ENCODE data around the gene TNFRSF1A.
A peak's percentile ranks its signal among the peaks of the same experiment; 100 is the strongest.

TNFRSF1A gene

DNA sequence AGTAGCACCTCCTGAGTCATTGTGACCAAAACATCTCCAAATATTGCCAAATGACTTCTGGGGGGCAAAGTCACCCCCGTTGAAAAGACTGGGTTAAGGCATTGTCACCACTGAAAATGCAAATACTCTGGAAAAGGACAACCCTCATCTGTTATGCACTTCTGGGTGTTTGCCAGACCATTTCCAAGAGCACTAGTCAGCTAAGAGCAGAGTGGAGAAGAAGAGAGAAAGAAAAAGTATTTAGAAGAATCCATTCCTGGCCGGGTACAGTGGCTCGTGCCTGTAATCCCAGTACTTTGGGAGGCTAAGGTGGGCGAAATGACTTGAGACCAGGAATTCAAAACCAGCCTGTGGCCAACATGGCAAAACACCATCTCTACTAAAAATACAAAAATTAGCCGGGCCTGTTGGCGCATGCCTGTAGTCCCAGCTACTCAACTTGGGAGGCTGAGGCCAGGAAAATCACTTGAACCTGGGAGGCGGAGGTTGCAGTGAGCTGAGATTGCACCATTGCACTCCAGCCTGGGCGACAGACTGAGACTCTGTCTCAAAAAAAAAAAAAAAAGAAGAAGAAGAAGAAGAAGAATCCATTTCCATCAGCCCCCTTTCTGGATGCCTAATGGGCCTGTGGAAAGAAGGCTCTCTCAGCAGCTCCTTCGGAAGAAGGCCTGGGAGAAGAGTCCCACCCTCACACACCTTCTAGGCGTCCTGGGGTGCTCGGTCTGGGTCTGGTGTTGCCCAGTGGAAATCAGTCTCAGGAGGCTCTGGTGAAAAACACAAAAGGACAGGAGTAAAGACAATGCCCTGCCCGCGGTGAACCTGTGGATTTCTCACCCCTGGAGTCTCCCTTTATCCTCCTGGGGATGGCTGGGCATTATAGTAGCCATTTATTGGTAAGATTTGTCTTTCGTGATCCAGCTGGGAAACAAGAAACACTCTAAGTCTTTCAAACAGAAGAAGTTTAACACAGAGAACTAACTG, 38.6 kb upstream of the TNFRSF1A start:
- Histone ChIP-seq H3K27me3 (no peaks in the 10 kb centered on the region), H3K27ac (no peak overlapping the region), H3K4me3 (ENCODE audit: low read depth in 1 of 2, low read length in 1 of 2) (no peak overlapping the region), H3K36me3 (no peaks in the 10 kb centered on the region), H3K4me1 (ENCODE audit: control insufficient read depth in 1 of 2, insufficient read depth in 1 of 2, low read depth in 1 of 2, low read length in 1 of 2) (peaks cover 41 to 45% of the 10 kb centered on the region in 2 experiments), H3K9me3 (no peaks in the 10 kb centered on the region)
- TF ChIP-seq, protein P1, sequence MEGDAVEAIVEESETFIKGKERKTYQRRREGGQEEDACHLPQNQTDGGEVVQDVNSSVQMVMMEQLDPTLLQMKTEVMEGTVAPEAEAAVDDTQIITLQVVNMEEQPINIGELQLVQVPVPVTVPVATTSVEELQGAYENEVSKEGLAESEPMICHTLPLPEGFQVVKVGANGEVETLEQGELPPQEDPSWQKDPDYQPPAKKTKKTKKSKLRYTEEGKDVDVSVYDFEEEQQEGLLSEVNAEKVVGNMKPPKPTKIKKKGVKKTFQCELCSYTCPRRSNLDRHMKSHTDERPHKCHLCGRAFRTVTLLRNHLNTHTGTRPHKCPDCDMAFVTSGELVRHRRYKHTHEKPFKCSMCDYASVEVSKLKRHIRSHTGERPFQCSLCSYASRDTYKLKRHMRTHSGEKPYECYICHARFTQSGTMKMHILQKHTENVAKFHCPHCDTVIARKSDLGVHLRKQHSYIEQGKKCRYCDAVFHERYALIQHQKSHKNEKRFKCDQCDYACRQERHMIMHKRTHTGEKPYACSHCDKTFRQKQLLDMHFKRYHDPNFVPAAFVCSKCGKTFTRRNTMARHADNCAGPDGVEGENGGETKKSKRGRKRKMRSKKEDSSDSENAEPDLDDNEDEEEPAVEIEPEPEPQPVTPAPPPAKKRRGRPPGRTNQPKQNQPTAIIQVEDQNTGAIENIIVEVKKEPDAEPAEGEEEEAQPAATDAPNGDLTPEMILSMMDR (IDR thresholded peaks at IDR 0.05), result no peak

DNA sequence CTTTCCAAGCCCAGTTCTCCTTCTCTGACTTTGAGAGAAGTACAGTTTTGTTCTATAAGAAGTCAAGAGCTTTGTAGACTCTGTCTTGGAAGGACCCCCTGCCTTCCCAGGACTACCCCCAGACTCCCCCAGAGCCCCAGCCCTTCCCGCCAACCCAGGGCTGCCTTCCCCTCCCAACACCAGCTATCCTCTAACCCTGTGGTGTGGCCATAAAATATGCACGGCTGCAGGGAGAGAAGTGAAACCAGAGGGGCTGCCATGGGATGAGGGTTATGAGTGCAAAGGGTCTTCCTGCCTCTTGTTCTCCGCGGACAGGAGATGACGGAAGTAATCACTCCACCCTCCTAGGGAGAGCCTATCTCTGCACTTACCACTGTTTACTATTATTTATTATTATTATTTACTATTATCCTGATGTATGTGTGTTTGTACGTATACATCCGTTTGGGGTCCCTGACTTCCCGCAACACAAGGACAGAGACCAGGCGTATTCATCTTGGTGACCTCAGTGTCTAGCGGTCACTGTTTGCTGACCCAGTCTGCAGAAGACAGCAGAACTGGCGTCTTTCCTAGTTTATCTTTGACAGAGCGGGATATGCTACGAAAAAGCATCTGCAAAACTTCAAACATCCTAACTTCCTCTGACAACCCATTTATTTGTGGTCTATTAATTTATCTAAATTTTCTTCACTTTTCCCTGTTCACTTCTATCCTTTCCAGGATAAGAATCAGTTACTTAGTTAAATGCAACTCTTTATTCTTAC, 37.0 kb upstream of the TNFRSF1A start:
- no peaks in the 10 kb centered on the region for H3K9me3 ChIP-seq
- H3K4me3 ChIP-seq (ENCODE audit: low read depth in 1 of 2, low read length in 1 of 2), result no peak overlapping the region
- TF ChIP-seq, protein P1 (IDR thresholded peaks at IDR 0.05), result no peak
- no peaks in the 10 kb centered on the region for H3K27me3 ChIP-seq
- no peak overlapping the region for H3K27ac ChIP-seq
- H3K36me3 ChIP-seq, result no peaks in the 10 kb centered on the region
- peaks cover 28 to 30% of the 10 kb centered on the region in 2 experiments for H3K4me1 ChIP-seq (ENCODE audit: control insufficient read depth in 1 of 2, insufficient read depth in 1 of 2, low read depth in 1 of 2, low read length in 1 of 2)

DNA sequence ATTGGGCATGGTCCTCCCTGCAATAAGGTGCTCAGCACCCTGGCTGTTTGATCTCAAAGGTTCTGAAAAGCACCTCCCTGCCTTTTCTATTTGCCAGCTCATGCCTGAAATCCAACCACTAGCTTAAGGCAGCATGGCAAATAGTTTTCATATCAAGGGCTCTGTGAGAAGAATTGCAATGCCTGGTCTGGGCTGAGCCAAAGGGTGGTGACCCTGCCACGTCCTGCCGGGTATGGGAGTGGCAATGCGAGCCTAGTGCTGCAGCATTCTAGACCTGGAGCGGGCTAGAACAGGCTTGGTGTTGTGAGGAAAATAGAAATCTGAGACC, 35.8 kb upstream of the TNFRSF1A start:
- no peaks in the 10 kb centered on the region for H3K27me3 ChIP-seq
- no peaks in the 10 kb centered on the region for H3K36me3 ChIP-seq
- no peak overlapping the region for H3K4me3 ChIP-seq (ENCODE audit: low read depth in 1 of 2, low read length in 1 of 2)
- H3K4me1 ChIP-seq (ENCODE audit: control insufficient read depth in 1 of 2, insufficient read depth in 1 of 2, low read depth in 1 of 2, low read length in 1 of 2), result peaks cover 17 to 20% of the 10 kb centered on the region in 2 experiments
- H3K27ac ChIP-seq, result no peak overlapping the region
- no peaks in the 10 kb centered on the region for H3K9me3 ChIP-seq
- TF ChIP-seq, protein P1 (IDR thresholded peaks at IDR 0.05), result no peak

DNA sequence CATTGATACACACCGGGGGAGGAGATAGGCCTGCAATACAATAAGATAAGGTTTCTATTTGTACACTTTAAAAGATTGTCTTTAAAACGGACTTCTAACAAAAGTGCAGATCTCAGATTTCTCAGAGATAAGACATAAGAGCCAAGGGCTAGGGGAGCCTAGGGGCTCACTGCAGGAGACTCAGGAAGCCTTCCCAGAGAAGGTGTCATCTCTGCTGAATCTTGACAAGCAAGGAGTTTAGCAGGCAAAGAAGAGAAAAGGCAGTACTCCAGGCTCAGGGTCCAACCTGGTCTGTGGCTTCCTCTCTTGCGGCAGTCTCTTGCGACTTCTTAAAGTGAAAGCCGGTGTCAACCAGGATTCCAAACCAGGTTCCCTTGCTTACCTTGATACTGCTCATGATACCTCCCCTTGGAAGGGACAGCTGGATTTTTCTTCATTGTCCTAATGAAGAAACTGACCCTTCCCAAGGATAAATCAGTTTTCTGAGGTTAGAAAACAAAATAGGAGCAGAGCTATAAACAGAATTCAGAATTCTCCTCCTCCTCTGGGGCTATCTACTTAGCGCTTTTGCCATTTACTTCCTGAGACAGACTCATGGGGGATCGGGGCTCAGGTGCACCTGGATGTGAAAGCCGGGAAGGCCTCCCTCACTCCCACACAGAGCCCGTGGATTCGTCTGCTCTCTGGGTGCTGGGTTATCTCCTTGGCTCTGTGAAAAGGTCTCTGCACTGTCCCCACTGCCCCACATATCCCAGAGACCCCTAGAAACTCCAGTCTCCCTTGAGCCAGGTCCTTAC, 35.2 kb upstream of the TNFRSF1A start:
- Histone ChIP-seq H3K9me3 (no peaks in the 10 kb centered on the region), H3K4me3 (ENCODE audit: low read depth in 1 of 2, low read length in 1 of 2) (no peak overlapping the region), H3K27me3 (no peaks in the 10 kb centered on the region), H3K27ac (peak overlapping the region; percentile 38), H3K36me3 (no peaks in the 10 kb centered on the region), H3K4me1 (ENCODE audit: control insufficient read depth in 1 of 2, insufficient read depth in 1 of 2, low read depth in 1 of 2, low read length in 1 of 2) (peaks cover 17 to 20% of the 10 kb centered on the region in 2 experiments)
- TF ChIP-seq, protein P1 (IDR thresholded peaks at IDR 0.05), result no peak
